HG03460 (cell line): ENCODE data around the gene CASK.

Experiments used
- ATAC-seq: cut with Tn5 transposase; IDR thresholded peaks from one replicate; pipeline ENCODE4 v1.9.1; 2021; ENCODE audit not compliant: unreplicated experiment

CASK gene

GRCh38 chrX:41480508-41481260 lies 442.7 kb downstream of the CASK start:
- no peak for ATAC-seq

GRCh38 chrX:41478381-41478911 lies 444.9 kb downstream of the CASK start:
- ATAC-seq, result no peak

GRCh38 chrX:41475591-41476241 lies 447.6 kb downstream of the CASK start:
- ATAC-seq, result no peak

DNA sequence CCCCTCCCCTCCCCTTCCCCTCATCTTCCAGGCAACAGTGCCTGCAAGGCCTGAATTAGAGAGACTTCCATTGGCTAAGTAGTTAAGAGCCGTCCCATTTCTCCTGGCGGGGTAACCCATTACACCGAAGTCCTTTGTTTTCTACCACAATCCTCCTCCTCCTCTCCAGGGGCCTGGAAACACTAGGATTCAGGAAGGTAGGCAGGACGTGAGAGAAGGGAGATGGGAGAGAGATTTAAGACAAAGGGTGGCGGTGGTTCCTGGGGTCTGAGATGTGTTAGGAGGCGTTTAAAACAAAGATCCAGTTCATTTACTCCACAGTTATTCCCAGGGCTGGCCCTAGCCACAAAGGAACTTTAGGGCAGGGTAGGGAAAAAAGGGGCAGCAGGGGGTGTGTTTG lies 448.2 kb downstream of the CASK start:
- no peak for ATAC-seq

DNA sequence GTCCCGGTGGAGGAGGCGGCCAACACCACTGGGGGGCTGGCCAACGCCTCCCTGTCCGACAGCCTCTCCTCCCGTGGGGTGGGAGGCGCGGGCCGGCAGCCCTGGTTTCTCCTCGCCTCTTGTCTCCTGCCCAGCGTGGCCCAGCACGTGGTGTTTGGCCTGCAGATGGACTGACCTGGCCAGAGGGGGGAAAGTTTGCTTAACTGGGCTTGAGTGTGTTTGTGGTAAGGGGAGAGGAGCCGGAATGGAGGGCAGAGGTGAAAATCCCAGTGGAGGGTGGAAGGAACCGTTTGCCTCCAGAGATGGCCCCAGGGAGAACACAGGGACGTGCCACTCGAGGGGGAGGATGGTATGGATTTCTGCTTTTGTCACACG lies 448.6 kb downstream of the CASK start:
- no peak for ATAC-seq

GRCh38 chrX:41473936-41474725 lies 449.2 kb downstream of the CASK start:
- no peak for ATAC-seq

- no peak for ATAC-seq
These were observed 451.0 kb downstream of the CASK start for GRCh38 chrX:41472231-41472815.

GRCh38 chrX:41471786-41472185 lies 451.6 kb downstream of the CASK start:
- no peak for ATAC-seq

GRCh38 chrX:41470706-41471105 lies 452.6 kb downstream of the CASK start:
- ATAC-seq, result no peak

- ATAC-seq, result no peak
These were observed 454.6 kb downstream of the CASK start for GRCh38 chrX:41468647-41469323.
